Activated CD4-positive, alpha-beta T cell treated with anti-CD3 and anti-CD28 coated beads, Interleukin-2, Interleukin-6, amounts not matched to agents 100 ng/mL and 50 ng/mL, durations not matched to agents 16 hours and 8 hours (primary cell): ENCODE measurements around the gene DPAGT1.
A peak's percentile ranks its signal among the peaks of the same experiment; 100 is the strongest.

Experiments used
- DNase-seq: peaks from one replicate; pipeline ENCODE4 v3.0.0-alpha.2; 2020

The DPAGT1 gene

DNA sequence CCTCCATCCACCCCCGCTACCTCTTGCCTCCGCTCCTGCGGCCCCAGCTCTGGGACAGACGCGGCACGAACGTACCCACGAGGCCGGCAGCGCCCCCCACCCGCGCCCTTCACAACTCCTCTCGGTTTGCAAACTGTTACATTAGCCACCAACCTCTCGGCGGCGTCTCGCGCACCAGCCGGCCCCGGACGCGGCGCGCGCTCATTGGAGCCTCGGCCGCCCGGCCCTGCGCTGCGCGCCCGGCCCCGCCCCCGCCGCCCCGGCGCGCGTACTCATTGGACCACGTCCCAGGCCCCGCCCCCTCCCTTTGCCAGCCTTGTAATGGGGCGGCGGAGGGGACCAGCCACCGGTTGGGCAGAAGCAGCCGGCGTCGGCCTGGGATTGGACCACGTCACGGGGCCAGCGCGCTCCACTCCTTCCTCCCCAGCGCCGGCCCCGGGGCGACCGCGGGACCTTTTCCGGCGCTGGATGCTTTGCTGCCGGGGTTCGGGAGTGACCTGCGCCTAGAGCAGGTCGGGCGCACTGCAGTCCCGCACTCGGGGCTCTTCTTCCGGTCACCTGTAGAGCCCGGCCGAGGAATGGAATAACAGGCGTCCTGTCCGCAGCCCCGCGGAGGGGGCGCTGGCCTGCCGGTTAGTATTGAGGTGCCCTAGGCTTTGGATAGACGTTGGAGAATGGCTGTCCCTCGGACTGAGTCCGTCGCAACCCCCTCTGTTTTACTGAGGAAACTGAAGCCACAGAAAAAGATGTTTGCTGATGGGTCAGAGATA, 44.5 kb downstream of the DPAGT1 start, which contains the start of gene HYOU1:
HYOU1 (minus strand) TSS at position 206 of the 770 bp plus-strand sequence. CDS start 1,045 bp downstream, outside the sequence.
- DNase-seq = peak; percentile 99

DNA sequence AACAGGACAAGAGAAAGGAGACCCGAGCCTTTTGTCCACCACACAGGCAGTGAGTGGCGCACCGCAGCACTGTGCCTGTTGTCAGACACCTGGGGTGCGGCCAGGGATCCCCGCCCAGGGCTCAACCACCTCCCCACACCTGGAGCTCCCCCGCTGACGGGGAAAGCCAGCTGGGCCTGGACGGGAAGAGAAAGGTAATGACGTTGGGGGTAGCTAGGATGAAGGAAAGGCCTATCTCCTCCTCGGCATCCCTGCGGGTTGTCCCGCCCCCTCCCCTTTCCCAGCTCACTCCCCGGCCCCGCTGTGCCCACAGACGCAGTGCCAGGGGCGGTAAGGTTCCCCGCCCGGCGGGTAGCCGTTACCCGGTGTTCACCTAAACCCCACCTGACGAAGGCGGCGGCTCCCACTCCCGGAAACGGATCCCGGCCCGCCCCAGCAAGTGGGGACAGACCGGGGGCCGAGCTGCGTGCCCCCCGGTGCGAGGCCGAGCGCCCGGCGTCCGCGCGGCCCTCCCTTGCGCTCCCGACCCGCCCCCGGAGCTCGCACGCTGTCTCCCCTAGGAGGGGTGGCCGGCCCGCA, 45.1 kb downstream of the DPAGT1 start:
- peak; percentile 39 for DNase-seq

DNA sequence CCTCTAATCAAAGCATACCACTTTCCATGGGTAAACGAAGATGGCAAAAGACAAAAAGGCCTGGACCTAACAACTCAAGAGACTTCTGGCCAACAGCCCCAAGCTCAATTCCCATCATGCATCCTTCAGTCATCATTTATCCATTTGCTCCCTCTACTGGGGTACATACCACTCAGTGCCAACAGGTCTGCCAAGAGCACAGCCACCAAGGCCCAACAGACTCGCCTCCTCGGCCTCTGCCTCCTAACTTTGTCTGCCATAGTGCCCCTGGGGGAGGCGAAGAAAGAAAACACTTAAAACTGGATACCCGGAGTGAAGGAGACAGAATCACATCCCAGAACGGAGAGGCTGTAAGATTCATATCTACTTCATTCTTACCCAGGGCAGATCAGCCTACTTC, 45.8 kb downstream of the DPAGT1 start:
- peak; percentile 45 for DNase-seq

DNA sequence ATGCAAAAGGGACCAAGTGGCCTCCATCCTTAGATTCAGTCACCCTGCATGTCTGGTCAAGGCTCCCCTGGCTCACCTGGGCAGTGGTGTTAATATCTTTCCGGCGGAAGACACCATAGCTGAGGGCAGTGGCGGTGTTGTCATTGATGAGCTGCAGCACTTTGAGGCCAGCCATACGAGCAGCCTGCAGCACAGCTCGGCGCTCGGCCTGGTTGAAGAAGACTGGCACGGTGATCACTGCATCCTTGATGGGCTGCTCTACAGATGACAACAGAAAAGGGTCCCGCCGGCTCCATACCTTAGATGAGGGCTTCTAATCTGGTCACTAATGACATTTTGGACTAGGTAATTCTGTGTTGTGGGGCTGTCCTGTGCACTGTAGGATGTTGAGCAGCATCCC, 47.2 kb downstream of the DPAGT1 start:
- DNase-seq = no peak

DNA sequence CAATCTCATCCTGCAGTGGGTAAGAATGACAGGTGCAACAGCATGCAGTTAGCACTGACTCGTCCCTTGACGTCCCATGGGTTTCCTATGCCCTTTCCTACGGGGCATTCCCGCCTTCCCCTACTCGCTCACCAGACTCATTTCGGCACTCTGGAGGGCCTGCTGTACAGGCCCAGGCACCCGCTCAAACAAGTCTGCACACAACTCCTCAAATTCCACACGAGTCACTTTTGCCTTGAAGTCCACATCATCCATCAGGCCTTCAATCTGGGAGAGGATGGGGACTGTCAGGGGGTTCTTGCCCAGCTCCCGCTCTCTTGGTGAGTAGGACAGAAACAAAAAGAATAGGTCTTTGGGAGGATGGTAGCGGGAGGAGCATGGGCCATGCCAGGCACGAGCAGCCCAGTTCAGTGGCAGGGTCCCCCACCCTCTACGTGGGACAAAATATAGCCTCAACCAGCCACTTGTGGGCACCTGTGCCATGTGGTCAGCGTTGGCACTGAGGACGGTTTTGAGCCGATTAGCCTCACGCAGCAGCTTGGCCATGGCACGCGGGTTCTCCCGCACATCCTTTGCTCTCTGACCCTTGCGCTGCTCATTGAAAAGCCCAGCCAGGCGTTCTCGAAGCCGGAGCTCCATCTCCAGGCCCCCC, 49.4 kb downstream of the DPAGT1 start:
- DNase-seq = no peak

DNA sequence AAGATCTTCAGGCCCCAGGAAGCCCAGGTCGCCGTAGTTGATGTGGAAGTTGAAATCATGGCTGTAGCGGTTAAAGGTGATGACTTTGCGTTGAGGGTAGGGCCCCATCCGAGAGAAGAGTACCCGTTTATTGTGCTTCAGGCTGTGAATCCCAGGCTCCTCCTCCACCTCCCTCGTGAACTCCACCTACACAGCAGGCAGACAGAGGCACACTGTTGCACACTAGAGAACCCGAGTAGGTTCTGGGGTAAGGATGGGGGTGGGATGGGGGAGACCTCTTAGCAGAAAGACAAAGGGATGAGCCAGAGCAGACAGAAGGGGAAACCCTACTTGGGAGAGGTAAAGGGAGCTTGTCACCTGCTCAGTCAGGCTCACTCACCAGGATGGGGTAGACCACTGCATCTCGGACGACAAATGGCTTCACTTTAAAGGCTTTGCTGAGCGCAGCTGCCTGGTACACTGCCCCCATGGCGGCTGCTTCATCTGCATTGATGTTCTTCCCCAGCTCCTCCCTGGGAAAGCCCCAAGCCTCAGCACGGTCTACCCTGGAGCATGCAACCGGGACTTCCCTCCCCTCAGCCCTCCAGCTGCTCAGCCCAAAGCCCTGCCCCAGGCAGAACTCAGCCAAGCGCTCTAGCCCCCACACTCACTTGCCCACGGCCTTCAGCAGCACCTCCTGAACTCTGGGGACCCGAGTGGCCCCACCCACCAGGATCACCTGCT, 50.1 kb downstream of the DPAGT1 start:
- peak; percentile 31 for DNase-seq

DNA sequence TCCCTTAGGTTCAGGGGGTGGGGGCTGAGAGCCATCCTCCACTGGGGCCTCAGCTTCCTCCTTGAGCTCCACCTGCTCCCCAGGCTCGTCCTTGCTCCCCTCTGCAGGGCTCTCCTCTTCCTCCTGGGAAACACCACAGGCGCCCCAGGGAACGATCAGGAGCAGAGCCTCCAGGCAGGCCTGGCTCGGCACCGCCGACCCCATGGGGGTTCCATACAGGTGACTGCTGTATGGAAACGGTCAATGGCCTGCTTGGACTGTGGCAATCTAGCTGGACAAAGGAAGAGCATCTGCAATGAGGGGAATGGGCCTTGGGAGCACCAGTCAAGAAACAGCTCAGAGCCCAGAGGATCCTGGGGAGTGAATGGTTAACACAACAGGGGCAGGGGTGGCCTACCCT, 52.6 kb downstream of the DPAGT1 start:
- no peak for DNase-seq

DNA sequence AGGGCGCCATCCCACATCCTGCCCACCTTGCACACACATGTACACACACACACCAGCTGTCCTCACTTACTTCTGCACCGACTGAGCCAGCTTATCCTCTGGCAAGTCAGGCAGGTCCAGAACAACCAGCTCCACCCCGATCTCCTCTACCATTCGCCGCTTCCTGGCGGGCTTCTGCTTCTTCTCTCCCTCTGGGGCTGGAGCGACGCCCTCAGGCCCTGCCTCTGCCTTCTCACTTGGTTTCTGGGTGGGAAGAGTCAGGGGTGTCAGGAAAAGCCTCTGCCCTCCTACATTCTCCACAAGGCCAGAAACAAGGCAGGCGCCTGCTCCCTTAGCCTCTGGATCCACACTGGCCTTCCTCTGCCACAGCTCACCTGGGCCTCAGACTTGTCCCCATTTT, 53.0 kb downstream of the DPAGT1 start:
- DNase-seq = no peak

DNA sequence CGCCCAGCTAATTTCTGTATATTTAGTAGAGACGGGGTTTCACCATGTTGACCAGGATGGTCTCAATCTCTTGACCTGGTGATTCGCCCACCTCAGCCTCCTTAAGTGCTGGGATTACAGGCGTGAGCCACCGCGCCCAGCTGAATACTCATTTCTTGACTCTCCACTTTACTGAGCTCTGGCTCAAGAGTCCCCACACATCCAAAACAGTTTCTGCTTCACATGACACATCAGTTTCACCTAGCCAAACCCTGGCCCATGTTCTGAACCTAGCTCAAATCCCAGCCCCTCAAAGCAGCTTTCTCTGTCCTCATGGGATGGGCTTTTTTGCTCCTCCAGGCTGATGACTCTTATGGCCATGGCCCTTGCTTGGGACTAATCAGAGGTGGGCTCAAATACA, 54.4 kb downstream of the DPAGT1 start:
- peak; percentile 34 for DNase-seq
